ENCODE results near the gene HACD4. TPM values are rescaled to one million over a fixed set of nuclear protein-coding genes. Genes with fewer than 3 reads are reported as not detected.

HACD4 gene
- total RNA-seq, 4 donors from 2014 or later: 1.1 to 4.8 (median 2.7) TPM

DNA sequence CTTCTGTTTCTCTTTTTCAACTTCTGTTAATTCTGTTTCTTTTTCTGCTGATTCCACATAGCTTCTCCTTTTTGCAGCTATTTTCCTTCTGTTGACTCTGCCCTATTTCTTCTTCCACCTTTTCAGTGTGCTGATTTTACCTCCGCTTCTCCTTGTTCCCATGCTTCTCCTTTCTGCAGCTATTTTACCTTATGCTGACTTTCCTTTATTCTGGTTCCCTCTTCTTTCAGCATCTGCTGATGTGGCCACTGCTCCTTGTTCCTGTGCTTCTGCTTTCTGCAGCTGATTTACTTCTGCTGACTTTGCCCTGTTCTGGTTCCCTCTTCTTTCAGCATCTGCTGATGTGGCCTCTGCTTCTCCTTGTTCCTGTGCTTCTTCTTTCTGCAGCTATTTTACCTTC, 58.8 kb downstream of the HACD4 start:
- Histone ChIP-seq H3K36me3 (peaks cover 0 to 3% (median 0%) of the 10 kb centered on the region in 4 donors), H3K27ac (no peak overlapping the region), H3K4me1 (no peaks in the 10 kb centered on the region), H3K9me3 (no peaks in the 10 kb centered on the region), H3K27me3 (no peaks in the 10 kb centered on the region), H3K4me3 (no peak overlapping the region)
- DNase-seq: no peak
- WGBS, 2 donors (ENCODE audit: low coverage in 1 of 2): 96% methylated on average over 1 of the region's 1 CpG; no CpG with 5 or more reads in 1 of the 2 donors
- in situ Hi-C loops (cut with MboI; ENCODE audit: low pct_ligation_motif_present in 1 of 4, low pct_unique_long_range_greater_than_20kb in 1 of 4, low sequenced_read_pairs in 3 of 4) (loop anchor here in 2 of 4 donors (25.0 kb wide), 2 partner anchors 115 to 1485 kb away; partner anchors contain the start of gene IFNB1 (in 1 of the 2)), intact Hi-C loops (cut with DNase I; ENCODE audit: low total_unique reads) (no loop called here)
- no peak for TF ChIP-seq POLR2A (IDR thresholded peaks at IDR 0.05)
- TF ChIP-seq EP300 (IDR thresholded peaks at IDR 0.05; ENCODE audit: low read depth): no peak
- TF ChIP-seq, protein P1, sequence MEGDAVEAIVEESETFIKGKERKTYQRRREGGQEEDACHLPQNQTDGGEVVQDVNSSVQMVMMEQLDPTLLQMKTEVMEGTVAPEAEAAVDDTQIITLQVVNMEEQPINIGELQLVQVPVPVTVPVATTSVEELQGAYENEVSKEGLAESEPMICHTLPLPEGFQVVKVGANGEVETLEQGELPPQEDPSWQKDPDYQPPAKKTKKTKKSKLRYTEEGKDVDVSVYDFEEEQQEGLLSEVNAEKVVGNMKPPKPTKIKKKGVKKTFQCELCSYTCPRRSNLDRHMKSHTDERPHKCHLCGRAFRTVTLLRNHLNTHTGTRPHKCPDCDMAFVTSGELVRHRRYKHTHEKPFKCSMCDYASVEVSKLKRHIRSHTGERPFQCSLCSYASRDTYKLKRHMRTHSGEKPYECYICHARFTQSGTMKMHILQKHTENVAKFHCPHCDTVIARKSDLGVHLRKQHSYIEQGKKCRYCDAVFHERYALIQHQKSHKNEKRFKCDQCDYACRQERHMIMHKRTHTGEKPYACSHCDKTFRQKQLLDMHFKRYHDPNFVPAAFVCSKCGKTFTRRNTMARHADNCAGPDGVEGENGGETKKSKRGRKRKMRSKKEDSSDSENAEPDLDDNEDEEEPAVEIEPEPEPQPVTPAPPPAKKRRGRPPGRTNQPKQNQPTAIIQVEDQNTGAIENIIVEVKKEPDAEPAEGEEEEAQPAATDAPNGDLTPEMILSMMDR (IDR thresholded peaks at IDR 0.05): no peak
- TF ChIP-seq POLR2AphosphoS5 (IDR thresholded peaks at IDR 0.05): no peak

DNA sequence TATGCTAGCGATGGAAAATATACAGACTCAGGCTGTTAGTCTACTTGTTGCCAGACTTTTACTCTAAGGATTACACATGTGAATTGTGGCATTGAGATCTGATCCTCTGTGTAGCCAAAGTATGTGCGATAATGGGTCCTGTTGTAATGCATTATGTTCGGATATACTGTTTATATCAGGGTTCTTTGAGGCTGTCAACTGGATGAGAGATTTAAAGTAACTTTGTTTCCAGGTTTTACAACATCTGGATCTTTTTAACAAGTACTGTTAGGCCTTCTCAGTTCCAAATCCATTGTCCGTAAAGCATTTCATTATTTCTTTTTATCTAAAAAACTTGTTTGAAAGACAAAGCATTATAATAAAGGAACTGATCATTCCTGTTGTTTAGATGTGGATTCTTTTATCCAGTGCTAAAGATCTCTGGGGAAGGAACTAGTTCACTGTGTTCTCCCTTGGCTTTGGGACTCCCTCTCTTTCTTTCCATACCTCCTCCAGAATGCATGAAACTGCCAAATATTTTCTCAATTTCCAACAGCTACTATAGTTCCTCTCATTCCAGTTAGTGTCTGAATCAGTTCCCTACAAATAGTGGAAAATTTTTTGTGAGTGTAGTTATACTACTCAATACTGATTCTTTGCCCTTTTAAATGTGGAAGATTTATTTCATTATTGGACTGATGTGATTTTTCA, 68.8 kb downstream of the HACD4 start:
- DNase-seq: no peak
- Histone ChIP-seq H3K9me3 (no peaks in the 10 kb centered on the region), H3K4me3 (no peak overlapping the region), H3K27ac (no peak overlapping the region), H3K27me3 (no peaks in the 10 kb centered on the region), H3K36me3 (no peaks in the 10 kb centered on the region), H3K4me1 (peaks cover 0 to 6% (median 0%) of the 10 kb centered on the region in 4 donors)
- in situ Hi-C loops (cut with MboI; ENCODE audit: low pct_ligation_motif_present in 1 of 4, low pct_unique_long_range_greater_than_20kb in 1 of 4, low sequenced_read_pairs in 3 of 4): loop anchor here in 2 of 4 donors (25.0 kb wide), 2 partner anchors 125 to 1475 kb away; partner anchors contain the start of gene IFNB1 (in 1 of the 2)
- intact Hi-C loops (cut with DNase I; ENCODE audit: low total_unique reads): no loop called here
- TF ChIP-seq, protein P1 (IDR thresholded peaks at IDR 0.05): no peak
- TF ChIP-seq POLR2AphosphoS5 (IDR thresholded peaks at IDR 0.05): no peak
- TF ChIP-seq EP300 (IDR thresholded peaks at IDR 0.05; ENCODE audit: low read depth): no peak
- no peak for TF ChIP-seq POLR2A (IDR thresholded peaks at IDR 0.05)
- 66 to 82% methylated on average over 2 to 4 of the region's 4 CpGs for WGBS, 2 donors (ENCODE audit: low coverage in 1 of 2)

DNA sequence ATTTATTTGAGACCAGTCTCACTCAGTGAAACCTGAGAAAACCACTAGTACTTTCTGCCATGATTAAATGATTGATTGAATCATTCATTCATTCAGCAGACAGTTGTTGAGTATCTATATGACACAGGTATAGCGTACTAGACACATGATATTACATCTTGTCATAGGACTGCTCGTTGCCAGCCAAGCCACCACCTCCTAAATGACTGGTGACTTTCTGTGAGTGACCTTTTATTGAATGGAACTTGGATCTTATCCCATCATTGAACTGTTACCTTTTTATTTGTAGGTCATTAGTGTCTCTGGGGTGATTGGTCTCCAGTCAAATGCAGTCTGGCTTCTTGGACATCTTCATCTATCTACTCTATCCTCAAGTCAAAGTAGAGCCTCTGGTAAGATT, 80.7 kb downstream of the HACD4 start:
- intact Hi-C loops (cut with DNase I; ENCODE audit: low total_unique reads) (no loop called here), in situ Hi-C loops (cut with MboI; ENCODE audit: low pct_ligation_motif_present in 1 of 4, low pct_unique_long_range_greater_than_20kb in 1 of 4, low sequenced_read_pairs in 3 of 4) (loop anchor here in 2 of 4 donors (25.0 kb wide), 2 partner anchors 137 to 1463 kb away; partner anchors contain the start of gene IFNB1 (in 1 of the 2))
- 83 to 90% methylated on average over 1 to 2 of the region's 2 CpGs for WGBS, 2 donors (ENCODE audit: low coverage in 1 of 2)
- Histone ChIP-seq H3K27ac (no peak overlapping the region), H3K4me1 (no peaks in the 10 kb centered on the region), H3K36me3 (peaks cover 0 to 14% (median 0%) of the 10 kb centered on the region in 4 donors), H3K27me3 (no peaks in the 10 kb centered on the region), H3K4me3 (no peak overlapping the region), H3K9me3 (no peaks in the 10 kb centered on the region)
- DNase-seq: no peak
- no peak for TF ChIP-seq POLR2A (IDR thresholded peaks at IDR 0.05)
- TF ChIP-seq EP300 (IDR thresholded peaks at IDR 0.05; ENCODE audit: low read depth): no peak
- TF ChIP-seq POLR2AphosphoS5 (IDR thresholded peaks at IDR 0.05): no peak
- TF ChIP-seq, protein P1 (IDR thresholded peaks at IDR 0.05): no peak

Other genes starting within 250 kb of the HACD4 start
- gene IFNB1, start 46.3 kb upstream of the HACD4 start, total RNA-seq: not detected
- gene IFNW1, start 110.2 kb upstream of the HACD4 start, total RNA-seq: not detected
- gene IFNA21, start 135.0 kb upstream of the HACD4 start, total RNA-seq: not detected
- gene IFNA4, start 155.9 kb upstream of the HACD4 start, total RNA-seq: not detected
- not detected for gene IFNA7, start 170.6 kb upstream of the HACD4 start, total RNA-seq
- not detected for gene IFNA10, start 175.5 kb upstream of the HACD4 start, total RNA-seq
- not detected for gene IFNA16, start 185.7 kb upstream of the HACD4 start, total RNA-seq
- gene IFNA17, start 196.6 kb upstream of the HACD4 start, total RNA-seq: not detected
- gene IFNA14, start 208.4 kb upstream of the HACD4 start, total RNA-seq: not detected